Measurements from ENCODE around the gene ACSF3.

Gene ACSF3

GRCh38 chr16:89190150-89190958 lies 96.7 kb downstream of the ACSF3 start:
- DNase-seq: no peak

GRCh38 chr16:89191033-89191900 lies 97.6 kb downstream of the ACSF3 start:
- no peak for DNase-seq

- no peak for DNase-seq
Measured at GRCh38 chr16:89191901-89192185, 98.2 kb downstream of the ACSF3 start.

GRCh38 chr16:89192186-89192955 lies 98.7 kb downstream of the ACSF3 start:
- peak in 2 of 14 donors; percentile 19 to 22 for DNase-seq

DNA sequence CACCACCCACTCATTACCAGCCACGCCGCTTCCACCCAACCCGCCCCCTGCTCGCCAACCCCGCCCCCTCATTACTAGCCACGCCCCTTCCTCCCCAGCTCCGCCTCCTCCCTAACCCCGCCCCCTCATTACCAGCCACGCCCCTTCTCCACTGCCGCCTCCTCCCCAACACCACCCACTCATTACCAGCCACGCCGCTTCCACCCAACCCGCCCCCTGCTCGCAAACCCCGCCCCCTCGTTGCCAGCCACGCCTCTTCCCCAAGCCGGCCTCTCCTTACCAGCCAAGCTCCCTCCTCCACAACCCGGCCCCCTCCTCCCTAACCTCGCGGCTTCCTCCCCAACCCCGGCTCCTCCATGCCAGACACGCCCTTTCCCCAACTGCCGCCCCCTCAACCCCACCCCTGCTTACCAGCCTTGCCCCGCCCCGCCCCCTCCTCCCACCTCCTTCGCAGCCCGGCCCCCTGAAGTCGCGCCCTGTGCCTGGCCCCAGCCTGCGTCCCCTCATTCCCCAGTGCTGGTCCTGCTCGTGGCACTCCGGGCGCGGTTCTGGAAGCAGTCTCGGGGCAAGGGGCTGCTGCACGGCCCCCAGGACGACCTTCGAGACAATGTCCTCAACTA lies 99.4 kb downstream of the ACSF3 start:
- DNase-seq: peak in 2 of 14 donors; percentile 6 to 48

GRCh38 chr16:89193576-89194293 lies 100.1 kb downstream of the ACSF3 start:
- DNase-seq: no peak

DNA sequence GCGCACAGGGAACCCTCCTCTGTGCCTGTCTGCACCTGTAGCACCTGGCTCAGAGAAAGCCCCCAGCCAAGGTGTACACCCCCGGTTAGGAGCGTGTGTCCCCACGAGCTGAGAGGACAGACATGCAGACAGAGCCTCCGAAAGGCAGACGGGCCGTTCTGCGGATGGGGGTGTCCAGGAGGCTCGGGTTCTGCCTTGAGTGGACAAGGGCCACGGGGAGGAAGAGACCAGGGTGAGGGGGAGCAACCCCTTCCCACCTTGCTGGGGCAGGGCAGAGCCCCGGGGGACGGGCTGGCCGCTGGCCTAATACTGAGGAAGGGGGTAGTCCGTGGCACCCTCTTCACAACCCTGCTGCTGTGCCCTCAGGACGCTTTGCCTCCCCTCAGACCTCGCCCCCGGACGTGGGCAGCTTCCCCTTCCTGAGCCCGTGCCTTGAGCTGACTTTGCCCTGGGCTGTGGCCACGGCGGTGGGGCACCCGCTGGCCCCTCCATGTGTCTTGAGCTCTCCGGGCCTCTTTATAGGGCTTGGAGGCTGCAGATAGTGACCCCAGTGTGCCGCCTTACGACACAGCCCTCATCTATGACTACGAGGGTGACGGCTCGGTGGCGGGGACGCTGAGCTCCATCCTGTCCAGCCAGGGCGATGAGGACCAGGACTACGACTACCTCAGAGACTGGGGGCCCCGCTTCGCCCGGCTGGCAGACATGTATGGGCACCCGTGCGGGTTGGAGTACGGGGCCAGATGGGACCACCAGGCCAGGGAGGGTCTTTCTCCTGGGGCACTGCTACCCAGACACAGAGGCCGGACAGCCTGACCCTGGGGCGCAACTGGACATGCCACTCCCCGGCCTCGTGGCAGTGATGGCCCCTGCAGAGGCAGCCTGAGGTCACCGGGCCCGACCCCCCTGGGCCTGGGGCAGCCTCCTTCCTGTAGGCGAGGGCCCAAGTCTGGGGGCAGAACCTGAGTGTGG lies 101.0 kb downstream of the ACSF3 start:
- no peak for DNase-seq

GRCh38 chr16:89195521-89196171 lies 102.0 kb downstream of the ACSF3 start:
- DNase-seq: no peak

- peak in 1 of 14 donors; percentile 37 for DNase-seq
Measured at GRCh38 chr16:89197033-89197632, 103.5 kb downstream of the ACSF3 start.

DNA sequence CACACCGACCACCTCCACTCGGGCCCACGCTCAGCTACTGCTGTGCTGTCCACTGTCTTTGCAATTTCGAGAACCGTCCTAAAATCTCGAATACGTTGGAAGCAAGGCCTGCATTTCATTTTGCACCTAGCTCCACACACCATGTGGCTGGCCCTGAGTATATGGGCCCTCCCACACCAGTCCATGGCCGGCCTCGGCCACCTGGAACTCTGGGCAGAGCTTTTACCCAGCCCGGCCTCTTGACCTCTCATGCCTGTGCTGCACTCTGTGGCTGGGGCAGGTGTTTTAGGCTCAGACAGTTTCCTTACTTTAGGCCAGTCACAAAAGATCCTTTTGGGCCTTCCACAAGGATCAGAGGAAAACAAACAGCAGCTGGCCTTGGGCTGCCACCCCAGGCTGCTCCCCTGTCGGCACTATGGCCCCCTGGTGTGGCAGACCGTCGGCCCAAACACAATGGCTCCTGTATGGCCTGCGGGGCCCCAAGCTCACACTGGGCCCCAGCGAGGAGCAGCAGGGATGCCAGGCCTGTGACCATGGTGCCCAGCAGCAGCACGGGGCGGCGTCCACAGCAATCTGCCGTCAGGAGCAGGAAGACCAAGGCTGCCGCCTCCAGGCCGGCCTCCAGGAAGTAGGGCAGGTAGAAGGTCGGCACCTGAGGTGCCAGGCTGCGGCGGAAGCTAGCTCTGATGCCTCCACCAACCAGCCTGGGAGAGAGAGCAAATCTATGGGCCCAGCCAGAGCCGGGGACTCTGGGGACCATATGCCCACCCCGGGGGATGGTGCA lies 104.2 kb downstream of the ACSF3 start:
- no peak for DNase-seq

DNA sequence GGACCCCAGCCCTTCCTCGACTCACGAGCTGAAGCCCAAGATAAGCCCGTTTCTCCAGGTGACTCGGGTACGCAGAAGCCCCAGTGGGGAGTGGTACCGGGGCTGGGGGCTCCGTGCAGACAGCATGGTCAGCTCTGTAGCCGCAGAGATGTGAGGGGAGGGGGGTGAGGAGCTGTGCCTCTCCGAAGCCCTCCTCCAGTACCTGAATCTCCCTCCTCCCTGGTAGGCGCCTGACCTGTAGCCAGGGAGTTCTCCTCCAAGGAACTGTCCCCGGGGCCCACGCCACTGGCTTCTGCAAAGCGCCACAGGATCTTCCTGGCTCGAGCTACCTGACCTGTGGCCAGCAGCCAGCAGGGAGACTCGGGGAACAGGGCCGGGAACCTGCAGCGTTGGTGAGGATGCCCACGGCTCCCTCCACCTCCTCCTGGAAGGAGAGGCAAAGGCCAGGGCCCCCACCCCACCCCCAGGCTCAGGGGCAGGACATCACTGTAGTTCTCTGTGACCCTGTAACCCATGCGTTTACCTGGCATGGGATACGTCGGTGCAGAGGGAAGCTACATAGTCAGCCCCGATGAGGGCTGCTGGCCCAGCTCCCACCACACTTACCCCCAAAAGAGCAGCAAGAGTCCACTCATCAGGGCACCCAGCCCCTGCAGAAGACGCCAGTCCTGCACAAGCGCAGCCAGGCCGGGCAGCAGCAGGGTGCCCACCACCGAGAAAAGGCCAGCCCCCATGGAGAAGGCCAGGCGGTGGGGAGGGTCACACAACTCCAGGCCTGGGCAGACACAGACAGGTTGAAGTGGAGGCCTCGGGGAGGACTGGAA lies 105.0 kb downstream of the ACSF3 start:
- DNase-seq: peak in 1 of 14 donors; percentile 50

DNA sequence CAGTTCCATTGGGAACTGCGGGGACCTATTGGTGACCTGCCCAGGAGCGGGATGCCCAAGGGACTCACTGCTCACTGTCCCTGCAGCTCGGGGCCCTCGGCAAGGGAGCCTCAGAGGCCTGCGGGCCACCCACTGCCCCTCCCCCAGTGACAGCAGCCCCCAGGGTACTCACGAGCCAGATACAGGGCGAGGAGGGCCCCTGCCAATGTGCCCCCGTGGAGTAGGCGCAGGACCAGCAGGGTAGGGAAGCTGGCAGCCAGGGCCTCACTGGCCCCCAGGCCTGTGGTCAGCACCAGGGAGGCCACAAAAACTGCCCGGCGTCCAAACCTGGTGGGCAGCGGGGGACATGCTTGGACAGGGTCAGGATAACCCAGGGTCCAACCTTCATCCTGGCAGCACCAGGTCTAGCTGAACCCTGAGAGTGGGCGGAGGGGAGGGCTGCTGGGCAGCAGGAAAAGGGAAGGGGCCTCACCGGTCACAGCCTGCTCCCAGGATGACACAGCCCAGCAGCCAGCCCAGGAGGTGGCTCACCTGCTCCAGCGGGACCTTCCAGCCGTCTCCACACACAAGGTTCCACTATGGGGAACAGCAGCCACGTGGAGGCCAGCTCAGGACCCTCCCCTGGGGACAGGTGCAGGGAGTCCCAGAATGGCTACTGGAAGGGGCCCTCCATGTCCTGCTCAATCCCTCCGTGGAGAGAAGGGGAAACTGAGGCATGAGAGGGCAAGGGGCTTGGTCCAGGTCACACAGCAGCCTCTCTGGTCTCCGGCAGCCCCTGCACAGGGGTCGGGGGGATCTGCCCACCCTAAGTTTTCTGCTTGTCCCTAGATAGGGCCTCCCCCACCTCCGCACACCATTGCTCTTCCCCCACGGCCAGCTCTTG lies 105.8 kb downstream of the ACSF3 start:
- no peak for DNase-seq

- peak in 1 of 14 donors; percentile 52 for DNase-seq
Measured at GRCh38 chr16:89200124-89200849, 106.6 kb downstream of the ACSF3 start, which contains the start of gene SLC22A31. SLC22A31 (minus strand) TSS chr16:89200537; CDS start chr16:89200501, 36 bp downstream.

- DNase-seq: no peak
Measured at GRCh38 chr16:89200850-89201411, 107.3 kb downstream of the ACSF3 start.
